ENCODE data around the gene NTM.

The NTM gene

DNA sequence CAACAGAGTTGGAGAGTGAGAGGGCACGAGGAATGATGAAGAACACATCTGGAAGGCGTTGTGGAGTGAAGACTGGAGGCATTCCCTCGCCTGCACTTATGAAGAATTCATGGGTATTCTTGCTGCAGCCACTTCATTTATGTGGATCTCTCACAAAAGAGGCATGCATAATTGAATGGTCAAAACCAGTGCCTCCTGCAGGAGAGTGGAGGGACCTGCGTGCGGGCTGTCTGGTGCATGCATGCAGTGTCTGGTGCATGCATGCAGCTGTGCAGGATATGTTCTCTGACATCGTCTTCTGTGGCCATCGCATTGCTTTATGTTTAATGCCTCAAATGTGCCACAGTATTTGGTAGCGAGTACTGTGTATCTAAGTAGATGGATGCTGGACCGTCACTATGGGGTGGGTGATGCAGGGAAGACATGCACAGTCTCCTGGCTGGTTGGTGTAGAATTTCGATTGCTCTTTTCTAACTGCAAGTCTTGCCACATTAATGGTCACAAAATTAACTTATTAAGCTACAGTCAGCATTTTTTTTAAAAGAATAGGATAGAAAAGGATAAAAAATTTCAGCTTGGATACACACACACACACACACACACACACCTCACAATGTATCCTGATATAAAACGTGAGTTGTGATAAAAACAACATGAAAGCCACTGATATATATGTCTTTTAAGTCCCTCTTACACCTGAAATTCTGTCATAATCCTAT is 20.9 kb upstream of the NTM start:
- Histone ChIP-seq H3K4me1 (ENCODE audit: control insufficient read depth, insufficient read depth, low read length) (peaks cover 4% of the 10 kb centered on the region), H3K36me3 (ENCODE audit: control insufficient read depth, insufficient read depth, low read length, severe bottlenecking) (no peaks in the 10 kb centered on the region), H3K9ac (ENCODE audit: low read length) (no peak overlapping the region), H3K27me3 (replicated peaks; ENCODE audit: control insufficient read depth, insufficient read depth, low read length) (peaks cover 11% of the 10 kb centered on the region), H3K4me3 (ENCODE audit: low read length) (no peak overlapping the region), H3K9me3 (ENCODE audit: control insufficient read depth, low read length) (no peaks in the 10 kb centered on the region)
- DNase-seq (ENCODE audit: low read depth), result no peak

GRCh38 chr11:131350872-131351271 is 19.5 kb upstream of the NTM start:
- Histone ChIP-seq H3K9me3 (ENCODE audit: control insufficient read depth, low read length) (no peaks in the 10 kb centered on the region), H3K27me3 (replicated peaks; ENCODE audit: control insufficient read depth, insufficient read depth, low read length) (peaks cover 11% of the 10 kb centered on the region), H3K4me3 (ENCODE audit: low read length) (no peak overlapping the region), H3K4me1 (ENCODE audit: control insufficient read depth, insufficient read depth, low read length) (peaks cover 4% of the 10 kb centered on the region), H3K9ac (ENCODE audit: low read length) (no peak overlapping the region), H3K36me3 (ENCODE audit: control insufficient read depth, insufficient read depth, low read length, severe bottlenecking) (no peaks in the 10 kb centered on the region)
- DNase-seq (ENCODE audit: low read depth), result no peak

GRCh38 chr11:131351848-131352247 is 18.6 kb upstream of the NTM start:
- DNase-seq (ENCODE audit: low read depth), result no peak
- peaks cover 11% of the 10 kb centered on the region for H3K27me3 ChIP-seq (replicated peaks; ENCODE audit: control insufficient read depth, insufficient read depth, low read length)
- no peaks in the 10 kb centered on the region for H3K9me3 ChIP-seq (ENCODE audit: control insufficient read depth, low read length)
- H3K4me3 ChIP-seq (ENCODE audit: low read length), result no peak overlapping the region
- peaks cover 4% of the 10 kb centered on the region for H3K4me1 ChIP-seq (ENCODE audit: control insufficient read depth, insufficient read depth, low read length)
- no peaks in the 10 kb centered on the region for H3K36me3 ChIP-seq (ENCODE audit: control insufficient read depth, insufficient read depth, low read length, severe bottlenecking)
- no peak overlapping the region for H3K9ac ChIP-seq (ENCODE audit: low read length)

GRCh38 chr11:131353766-131354165 is 16.6 kb upstream of the NTM start:
- no peak for DNase-seq (ENCODE audit: low read depth)
- Histone ChIP-seq H3K9me3 (ENCODE audit: control insufficient read depth, low read length) (no peaks in the 10 kb centered on the region), H3K36me3 (ENCODE audit: control insufficient read depth, insufficient read depth, low read length, severe bottlenecking) (no peaks in the 10 kb centered on the region)

GRCh38 chr11:131354251-131354701 is 16.1 kb upstream of the NTM start:
- Histone ChIP-seq H3K4me1 (ENCODE audit: control insufficient read depth, insufficient read depth, low read length) (peaks cover 4% of the 10 kb centered on the region), H3K27me3 (replicated peaks; ENCODE audit: control insufficient read depth, insufficient read depth, low read length) (peaks cover 9% of the 10 kb centered on the region), H3K36me3 (ENCODE audit: control insufficient read depth, insufficient read depth, low read length, severe bottlenecking) (no peaks in the 10 kb centered on the region), H3K4me3 (ENCODE audit: low read length) (no peak overlapping the region), H3K9me3 (ENCODE audit: control insufficient read depth, low read length) (no peaks in the 10 kb centered on the region), H3K9ac (ENCODE audit: low read length) (no peak overlapping the region)
- no peak for DNase-seq (ENCODE audit: low read depth)

More at GRCh38 chr11:131353766-131354165, 16.6 kb upstream of the NTM start:
- peaks cover 11% of the 10 kb centered on the region for H3K27me3 ChIP-seq (replicated peaks; ENCODE audit: control insufficient read depth, insufficient read depth, low read length)
- H3K4me3 ChIP-seq (ENCODE audit: low read length), result no peak overlapping the region
- H3K9ac ChIP-seq (ENCODE audit: low read length), result no peak overlapping the region
- H3K4me1 ChIP-seq (ENCODE audit: control insufficient read depth, insufficient read depth, low read length), result peaks cover 4% of the 10 kb centered on the region

DNA sequence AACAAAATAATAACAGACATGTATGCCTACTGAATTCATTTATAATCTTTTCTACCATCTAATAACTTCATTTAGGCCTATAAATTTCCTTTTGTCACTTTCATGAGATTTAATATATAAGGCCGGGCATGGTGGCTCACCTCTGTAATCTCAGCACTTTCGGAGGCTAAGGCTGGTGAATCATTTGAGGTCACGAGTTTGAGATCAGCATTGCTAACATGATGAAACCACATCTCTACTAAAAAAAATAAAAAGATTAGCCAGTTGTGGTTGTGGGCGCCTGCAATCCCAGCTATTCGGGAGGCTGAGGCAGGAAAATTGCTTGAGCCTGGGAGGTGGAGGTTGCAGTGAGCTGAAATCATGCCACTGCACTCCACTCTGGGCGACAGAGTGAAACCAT is 14.2 kb upstream of the NTM start:
- Histone ChIP-seq H3K9me3 (ENCODE audit: control insufficient read depth, low read length) (no peaks in the 10 kb centered on the region), H3K36me3 (ENCODE audit: control insufficient read depth, insufficient read depth, low read length, severe bottlenecking) (no peaks in the 10 kb centered on the region), H3K9ac (ENCODE audit: low read length) (no peak overlapping the region), H3K27me3 (replicated peaks; ENCODE audit: control insufficient read depth, insufficient read depth, low read length) (peaks cover 6% of the 10 kb centered on the region), H3K4me1 (ENCODE audit: control insufficient read depth, insufficient read depth, low read length) (peaks cover 4% of the 10 kb centered on the region), H3K4me3 (ENCODE audit: low read length) (no peak overlapping the region)
- peak; percentile 34 for DNase-seq (ENCODE audit: low read depth)

GRCh38 chr11:131365329-131365930 is 5.0 kb upstream of the NTM start:
- peaks cover 21% of the 10 kb centered on the region for H3K27me3 ChIP-seq (replicated peaks; ENCODE audit: control insufficient read depth, insufficient read depth, low read length)
- no peak overlapping the region for H3K9ac ChIP-seq (ENCODE audit: low read length)
- H3K4me3 ChIP-seq (ENCODE audit: low read length), result no peak overlapping the region
- no peaks in the 10 kb centered on the region for H3K9me3 ChIP-seq (ENCODE audit: control insufficient read depth, low read length)
- no peaks in the 10 kb centered on the region for H3K4me1 ChIP-seq (ENCODE audit: control insufficient read depth, insufficient read depth, low read length)
- H3K36me3 ChIP-seq (ENCODE audit: control insufficient read depth, insufficient read depth, low read length, severe bottlenecking), result no peaks in the 10 kb centered on the region
- no peak for DNase-seq (ENCODE audit: low read depth)

DNA sequence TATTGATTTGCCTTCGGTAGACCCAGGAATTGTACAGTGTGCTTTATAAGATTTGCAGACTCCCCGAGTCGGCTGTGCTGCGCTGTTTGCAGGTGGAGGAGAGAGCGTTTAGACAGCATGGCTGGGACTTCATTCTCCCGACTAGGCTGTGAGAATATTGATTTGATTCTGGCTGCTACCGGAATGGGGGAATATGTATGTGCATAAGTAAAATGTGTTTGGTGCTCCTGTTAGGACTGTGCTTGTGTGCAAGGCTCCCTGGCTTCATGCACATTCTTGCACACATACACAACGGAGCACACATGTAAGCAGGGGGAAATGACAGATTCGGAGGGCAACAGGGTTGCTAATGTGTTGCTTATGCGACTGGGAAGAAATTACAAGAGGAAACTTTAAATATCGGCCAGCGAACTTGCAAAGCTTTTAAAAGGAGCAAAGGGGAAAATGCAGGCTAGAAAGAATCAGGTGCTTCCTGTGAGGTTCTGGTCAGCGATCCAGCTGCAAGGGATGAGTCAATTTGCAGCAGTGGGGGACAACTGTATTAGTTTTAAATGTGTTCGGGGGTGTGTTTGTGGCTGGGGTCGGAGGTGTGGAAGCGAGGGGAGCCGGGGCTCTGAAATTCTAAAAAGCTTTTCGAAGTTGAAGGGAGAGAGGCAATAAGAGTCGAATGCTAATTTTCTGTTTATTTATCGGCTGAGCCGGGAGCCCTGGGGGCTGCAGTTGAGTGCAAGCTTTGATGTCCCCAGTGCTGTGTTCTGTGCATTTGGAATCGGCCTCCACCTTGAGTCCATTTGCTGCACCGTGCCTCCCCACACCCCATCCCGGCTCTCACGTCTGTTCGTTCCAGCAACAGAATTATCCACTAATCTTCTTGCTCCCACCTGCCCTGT is 731 bp downstream of the NTM start:
- Histone ChIP-seq H3K27me3 (replicated peaks; ENCODE audit: control insufficient read depth, insufficient read depth, low read length) (peaks cover 66% of the 10 kb centered on the region), H3K9ac (ENCODE audit: low read length) (no peak overlapping the region), H3K9me3 (ENCODE audit: control insufficient read depth, low read length) (no peaks in the 10 kb centered on the region), H3K36me3 (ENCODE audit: control insufficient read depth, insufficient read depth, low read length, severe bottlenecking) (no peaks in the 10 kb centered on the region), H3K4me3 (ENCODE audit: low read length) (peak overlapping the region; percentile 62), H3K4me1 (ENCODE audit: control insufficient read depth, insufficient read depth, low read length) (peaks cover 12% of the 10 kb centered on the region)
- DNase-seq (ENCODE audit: low read depth), result no peak

DNA sequence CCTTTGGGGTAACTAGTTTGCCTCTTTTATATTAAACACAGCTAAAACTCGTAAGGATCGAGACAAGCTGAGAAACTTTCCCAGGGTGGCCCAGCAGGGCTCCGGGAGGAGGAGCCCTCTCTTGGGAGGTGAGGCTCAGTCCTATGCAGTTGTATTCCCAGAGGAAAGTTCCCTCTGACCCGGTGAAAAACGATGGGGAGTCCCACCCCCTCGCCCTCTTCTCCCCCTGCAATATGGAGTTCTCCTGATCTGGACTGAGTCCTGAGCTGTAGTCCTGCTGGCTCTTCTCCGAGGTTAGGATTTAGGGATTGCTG is 1.3 kb downstream of the NTM start:
- Histone ChIP-seq H3K27me3 (replicated peaks; ENCODE audit: control insufficient read depth, insufficient read depth, low read length) (peaks cover 66% of the 10 kb centered on the region), H3K4me1 (ENCODE audit: control insufficient read depth, insufficient read depth, low read length) (peaks cover 12% of the 10 kb centered on the region), H3K4me3 (ENCODE audit: low read length) (no peak overlapping the region), H3K9ac (ENCODE audit: low read length) (no peak overlapping the region), H3K36me3 (ENCODE audit: control insufficient read depth, insufficient read depth, low read length, severe bottlenecking) (no peaks in the 10 kb centered on the region), H3K9me3 (ENCODE audit: control insufficient read depth, low read length) (no peaks in the 10 kb centered on the region)
- no peak for DNase-seq (ENCODE audit: low read depth)

DNA sequence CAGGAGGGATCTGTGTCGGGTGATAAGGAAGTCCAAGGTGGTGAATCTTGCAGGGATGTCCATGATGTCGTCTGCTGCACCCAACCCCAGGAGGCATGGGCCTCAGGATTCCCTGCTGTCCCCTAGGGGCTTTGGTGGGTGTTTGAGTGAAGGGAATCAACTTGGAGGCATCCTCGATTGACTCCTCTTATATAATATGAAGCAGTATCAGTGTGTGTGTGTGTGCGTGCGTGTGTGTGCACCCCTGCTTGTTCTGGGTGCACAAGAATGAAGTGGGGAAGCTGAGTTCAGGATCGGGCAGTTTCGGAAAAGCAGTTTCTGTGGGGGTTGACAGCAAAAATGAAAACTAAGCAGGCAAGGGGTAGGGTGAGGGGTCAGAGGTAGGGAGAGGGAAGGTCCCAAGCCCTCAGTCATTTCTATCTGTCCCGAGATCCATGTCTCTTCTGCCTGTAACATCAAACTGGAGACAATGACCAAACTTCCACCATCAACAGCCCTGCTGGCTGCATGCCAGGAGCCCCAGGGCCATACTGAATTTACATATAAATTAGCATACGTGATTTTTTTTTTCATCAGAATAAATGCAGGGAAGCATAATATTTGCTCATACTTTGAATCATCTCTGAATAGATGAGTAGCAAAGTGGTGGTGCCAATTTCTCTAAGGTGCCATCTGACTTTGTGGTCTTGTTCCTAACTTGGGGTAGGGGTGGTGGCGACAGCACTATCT is 2.0 kb downstream of the NTM start:
- Histone ChIP-seq H3K36me3 (ENCODE audit: control insufficient read depth, insufficient read depth, low read length, severe bottlenecking) (no peaks in the 10 kb centered on the region), H3K9ac (ENCODE audit: low read length) (no peak overlapping the region), H3K4me1 (ENCODE audit: control insufficient read depth, insufficient read depth, low read length) (peaks cover 12% of the 10 kb centered on the region), H3K9me3 (ENCODE audit: control insufficient read depth, low read length) (no peaks in the 10 kb centered on the region), H3K27me3 (replicated peaks; ENCODE audit: control insufficient read depth, insufficient read depth, low read length) (peaks cover 67% of the 10 kb centered on the region), H3K4me3 (ENCODE audit: low read length) (no peak overlapping the region)
- DNase-seq (ENCODE audit: low read depth), result no peak

Data from adipocyte (in vitro differentiated cells).